ENCODE data around the gene SLC43A2. TPM values are rescaled to one million over a fixed set of nuclear protein-coding genes. Genes with fewer than 3 reads are reported as not detected.

SLC43A2 gene
- total and polyA plus RNA-seq, 2 of the 13 experiments (the other 11 are each of a cell fraction or from before 2014, with no cell fraction given), result 7.3 to 20.0 TPM

DNA sequence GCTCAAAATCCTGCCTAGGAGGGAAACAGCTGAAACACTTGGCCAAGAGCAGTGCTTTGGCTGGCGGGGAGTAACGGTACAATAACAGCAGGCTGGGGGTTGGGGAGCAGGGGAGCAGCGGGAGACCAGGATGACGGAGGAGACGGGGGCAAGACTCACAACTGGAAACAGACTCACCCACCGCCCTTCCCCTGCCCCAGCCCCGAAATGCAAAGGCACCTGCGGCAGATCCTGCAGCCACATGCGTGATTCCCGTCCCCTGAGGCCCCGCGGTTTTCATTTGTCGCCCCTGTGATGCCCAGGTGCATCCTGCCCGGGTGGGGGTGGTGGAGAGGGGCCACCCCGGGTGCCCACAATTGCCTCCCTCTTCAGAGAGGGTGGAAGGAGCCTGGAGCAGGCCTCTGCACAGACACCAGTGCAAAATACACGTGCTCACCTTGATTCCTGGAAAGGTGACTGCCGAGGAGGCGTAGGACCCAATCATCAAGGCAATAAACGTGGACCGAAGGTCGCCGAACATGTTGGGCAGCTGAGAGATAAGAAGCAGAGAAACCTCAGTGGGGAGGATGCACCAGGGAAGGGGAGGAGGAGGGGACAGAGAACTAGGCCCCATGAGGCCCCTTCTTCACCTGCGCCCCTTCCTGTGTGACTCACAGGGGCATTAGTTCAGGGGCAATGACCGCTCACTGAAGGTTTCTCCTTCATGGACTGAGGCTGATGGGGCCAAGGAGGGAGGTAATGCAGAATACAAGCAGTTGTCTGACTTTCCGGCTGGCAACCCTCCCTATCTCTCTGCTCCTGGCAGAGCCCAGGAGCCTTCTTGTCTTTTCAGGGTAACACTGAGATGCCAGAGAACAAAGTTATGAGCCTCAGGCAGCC, 35.6 kb downstream of the SLC43A2 start (continued):
- no peak for TF ChIP-seq TCF12 (IDR thresholded peaks at IDR 0.05)
- TF ChIP-seq TCF12 (CRISPR knock-in tag; IDR thresholded peaks at IDR 0.05), result no peak
- TF ChIP-seq ZNF251 (CRISPR knock-in tag; IDR thresholded peaks at IDR 0.05), result no peak
- TF ChIP-seq TEAD2 (CRISPR knock-in tag; IDR thresholded peaks at IDR 0.05), result no peak
- TF ChIP-seq ZNF562 (CRISPR knock-in tag; IDR thresholded peaks at IDR 0.05; ENCODE audit: borderline replicate concordance), result no peak
- peak; percentile 74 for TF ChIP-seq PATZ1 (CRISPR knock-in tag; IDR thresholded peaks at IDR 0.05)
- no peak for TF ChIP-seq PHF20 (CRISPR knock-in tag; IDR thresholded peaks at IDR 0.05)
- no peak for TF ChIP-seq ZMAT5 (CRISPR knock-in tag; IDR thresholded peaks at IDR 0.05; ENCODE audit: borderline replicate concordance, low read depth)
- TF ChIP-seq ZNF333 (CRISPR knock-in tag; IDR thresholded peaks at IDR 0.05; ENCODE audit: borderline replicate concordance), result no peak
- TF ChIP-seq, protein P1, sequence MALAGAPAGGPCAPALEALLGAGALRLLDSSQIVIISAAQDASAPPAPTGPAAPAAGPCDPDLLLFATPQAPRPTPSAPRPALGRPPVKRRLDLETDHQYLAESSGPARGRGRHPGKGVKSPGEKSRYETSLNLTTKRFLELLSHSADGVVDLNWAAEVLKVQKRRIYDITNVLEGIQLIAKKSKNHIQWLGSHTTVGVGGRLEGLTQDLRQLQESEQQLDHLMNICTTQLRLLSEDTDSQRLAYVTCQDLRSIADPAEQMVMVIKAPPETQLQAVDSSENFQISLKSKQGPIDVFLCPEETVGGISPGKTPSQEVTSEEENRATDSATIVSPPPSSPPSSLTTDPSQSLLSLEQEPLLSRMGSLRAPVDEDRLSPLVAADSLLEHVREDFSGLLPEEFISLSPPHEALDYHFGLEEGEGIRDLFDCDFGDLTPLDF (CRISPR knock-in tag; IDR thresholded peaks at IDR 0.05), result no peak
- no peak for TF ChIP-seq ZFP36L2 (CRISPR knock-in tag; IDR thresholded peaks at IDR 0.05)
- no peak for TF ChIP-seq ZBTB10 (CRISPR knock-in tag; IDR thresholded peaks at IDR 0.05; ENCODE audit: borderline replicate concordance)
- TF ChIP-seq RXRB (CRISPR knock-in tag; IDR thresholded peaks at IDR 0.05; ENCODE audit: borderline replicate concordance), result peak; percentile 93
- no peak for TF ChIP-seq ATF2 (CRISPR knock-in tag; IDR thresholded peaks at IDR 0.05)
- TF ChIP-seq PCBP2 (optimal IDR thresholded peaks at IDR 0.05; ENCODE audit: low read depth, low read length, poor library complexity, severe bottlenecking), result no peak
- TF ChIP-seq NONO (IDR thresholded peaks at IDR 0.05), result no peak
- no peak for TF ChIP-seq NONO (CRISPR knock-in tag; conservative IDR thresholded peaks at IDR 0.05)
- TF ChIP-seq ZNF792 (CRISPR knock-in tag; IDR thresholded peaks at IDR 0.05), result no peak
- TF ChIP-seq IRX3 (CRISPR knock-in tag; IDR thresholded peaks at IDR 0.05; ENCODE audit: borderline replicate concordance, low read depth), result no peak
- no peak for TF ChIP-seq ZFP41 (CRISPR knock-in tag; IDR thresholded peaks at IDR 0.05; ENCODE audit: borderline replicate concordance)
- no peak for TF ChIP-seq MAZ (IDR thresholded peaks at IDR 0.05; ENCODE audit: borderline replicate concordance, low read depth, low read length)
- TF ChIP-seq MAZ (CRISPR knock-in tag; IDR thresholded peaks at IDR 0.05; ENCODE audit: low read depth), result no peak
- TF ChIP-seq NFIC (IDR thresholded peaks at IDR 0.05; ENCODE audit: low read length), result 0 out of 2 replicates have a peak, but pooled peaks have one; percentile 30

All from HepG2 (cell line).